Kidney capillary endothelial cell (primary cell): ENCODE results near the gene TBCD.

Source experiments
- DNase-seq: peaks from one replicate; pipeline ENCODE4 v3.0.0-alpha.2; 2018; ENCODE audit warnings: low spot score

Gene TBCD

GRCh38 chr17:82888583-82889495 lies 137.0 kb downstream of the TBCD start:
- DNase-seq: no peak

- no peak for DNase-seq
These were observed 137.9 kb downstream of the TBCD start for GRCh38 chr17:82889496-82890338.

GRCh38 chr17:82890339-82890730 lies 138.5 kb downstream of the TBCD start:
- DNase-seq: no peak

GRCh38 chr17:82890926-82891678 lies 139.2 kb downstream of the TBCD start:
- DNase-seq: no peak

GRCh38 chr17:82891911-82892310 lies 140.0 kb downstream of the TBCD start:
- no peak for DNase-seq

GRCh38 chr17:82892899-82893565 lies 141.2 kb downstream of the TBCD start:
- no peak for DNase-seq

GRCh38 chr17:82893779-82894178 lies 141.9 kb downstream of the TBCD start:
- DNase-seq: no peak

- no peak for DNase-seq
These were observed 142.5 kb downstream of the TBCD start for GRCh38 chr17:82894389-82894788.

GRCh38 chr17:82895087-82895486 lies 143.2 kb downstream of the TBCD start:
- no peak for DNase-seq

- DNase-seq: no peak
These were observed 144.5 kb downstream of the TBCD start for GRCh38 chr17:82896071-82897000.

- DNase-seq: no peak
These were observed 145.8 kb downstream of the TBCD start for GRCh38 chr17:82897514-82898249.

GRCh38 chr17:82898976-82899514 lies 147.2 kb downstream of the TBCD start:
- no peak for DNase-seq

- DNase-seq: no peak
These were observed 148.1 kb downstream of the TBCD start for GRCh38 chr17:82899941-82900340.

GRCh38 chr17:82900741-82901140 lies 148.9 kb downstream of the TBCD start:
- no peak for DNase-seq

GRCh38 chr17:82901356-82901755 lies 149.5 kb downstream of the TBCD start:
- DNase-seq: no peak

GRCh38 chr17:82901856-82902255 lies 150.0 kb downstream of the TBCD start:
- no peak for DNase-seq

GRCh38 chr17:82902972-82903874 lies 151.4 kb downstream of the TBCD start:
- DNase-seq: no peak

- no peak for DNase-seq
These were observed 153.3 kb downstream of the TBCD start for GRCh38 chr17:82905130-82905529.
